Liver (tissue), 9 donors: ENCODE results near the gene NTF3. TPM values are rescaled to one million over a fixed set of nuclear protein-coding genes. Genes with fewer than 3 reads are reported as not detected.

Source experiments
- DNase-seq: peaks from one replicate; pipeline ENCODE4 v3.0.0-alpha.2; 2017; ENCODE audit warnings: low spot score
- H3K27ac ChIP-seq, 2 donors: one replicate each; pipeline ENCODE4 v1.7.0; 2013; ENCODE audit warnings: inconsistent platforms in 2 of 2, low read length in 2 of 2, control low read depth in 1 of 2, low read depth in 1 of 2, mild to moderate bottlenecking in 1 of 2
- H3K27me3 ChIP-seq, 4 donors: one replicate each; pipeline versions ENCODE4 v1.6.1 to v1.7.0; 2013; ENCODE audit warnings: low read length in 3 of 4, inconsistent platforms in 1 of 4, mild to moderate bottlenecking in 1 of 4, moderate library complexity in 1 of 4; ENCODE audit not compliant: control insufficient read depth in 4 of 4, insufficient read depth in 4 of 4
- H3K36me3 ChIP-seq, 4 donors: one replicate each; pipeline versions ENCODE4 v1.6.1 to v1.7.0; 2013; ENCODE audit warnings: low read length in 3 of 4, mild to moderate bottlenecking in 3 of 4, low read depth in 1 of 4, moderate library complexity in 1 of 4; ENCODE audit not compliant: control insufficient read depth in 4 of 4, insufficient read depth in 3 of 4
- H3K4me1 ChIP-seq, 4 donors: one replicate each; pipeline versions ENCODE4 v1.6.1 to v1.7.0; 2013; ENCODE audit warnings: low read length in 3 of 4, mild to moderate bottlenecking in 3 of 4, moderate library complexity in 1 of 4; ENCODE audit not compliant: control insufficient read depth in 4 of 4, insufficient read depth in 4 of 4
- H3K4me3 ChIP-seq, 3 donors: one replicate each; pipeline versions ENCODE4 v1.6.1 to v1.7.0; 2013; ENCODE audit warnings: low read length in 3 of 3, control low read depth in 1 of 3, low read depth in 1 of 3, mild to moderate bottlenecking in 1 of 3
- H3K9ac ChIP-seq, 2 donors: one replicate each; pipeline ENCODE4 v1.7.0; 2013; ENCODE audit warnings: low read length in 2 of 2, mild to moderate bottlenecking in 2 of 2, moderate library complexity in 2 of 2, control low read depth in 1 of 2, low read depth in 1 of 2
- H3K9me3 ChIP-seq, 4 donors: one replicate each; pipeline versions ENCODE4 v1.6.1 to v1.7.0; 2013; ENCODE audit warnings: low read length in 3 of 4; ENCODE audit not compliant: control insufficient read depth in 4 of 4
- ATF3 ChIP-seq: IDR thresholded peaks from 2 replicates; pipeline ENCODE4 v1.6.1; 2016; ENCODE audit warnings: antibody characterized with exemption
- CTCF ChIP-seq: fragments of 150-350 bp; IDR thresholded peaks from 2 replicates; pipeline ENCODE4 v1.5.1; 2017; ENCODE audit warnings: improper control_type of control experiment, low read depth, low read length; ENCODE audit not compliant: missing input control
- EGR1 ChIP-seq, 2 donors: IDR thresholded peaks; 2 replicates each; pipeline ENCODE4 v1.6.1; 2016 to 2018; ENCODE audit warnings: antibody characterized with exemption in 2 of 2, low read depth in 2 of 2
- FOXA1 ChIP-seq: IDR thresholded peaks from 2 replicates; pipeline ENCODE4 v1.6.1; 2016; ENCODE audit warnings: antibody characterized with exemption
- FOXA2 ChIP-seq: IDR thresholded peaks from 2 replicates; pipeline ENCODE4 v1.6.1; 2016; ENCODE audit warnings: antibody characterized with exemption
- GABPA ChIP-seq, 2 donors: IDR thresholded peaks in 1 of 2; conservative IDR thresholded peaks in 1 of 2; 2 replicates each; pipeline ENCODE4 v1.6.1; 2016; ENCODE audit warnings: antibody characterized with exemption in 2 of 2, mild to moderate bottlenecking in 1 of 2, moderate library complexity in 1 of 2
- HNF4A ChIP-seq, 2 donors: conservative IDR thresholded peaks; 2 replicates each; pipeline ENCODE4 v1.6.1; 2016; ENCODE audit warnings: antibody characterized with exemption in 2 of 2, mild to moderate bottlenecking in 2 of 2
- HNF4G ChIP-seq: IDR thresholded peaks from 2 replicates; pipeline ENCODE4 v1.6.1; 2016; ENCODE audit warnings: antibody characterized with exemption
- JUND ChIP-seq, 2 donors: IDR thresholded peaks; 2 replicates each; pipeline ENCODE4 v1.6.1; 2016; ENCODE audit warnings: antibody characterized with exemption in 2 of 2
- NR2F2 ChIP-seq: IDR thresholded peaks from 2 replicates; pipeline ENCODE4 v1.6.1; 2016; ENCODE audit warnings: antibody characterized with exemption
- REST ChIP-seq: IDR thresholded peaks from 2 replicates; pipeline ENCODE4 v1.6.1; 2016; ENCODE audit warnings: antibody characterized with exemption, mild to moderate bottlenecking
- RXRA ChIP-seq, 2 donors: IDR thresholded peaks; 2 replicates each; pipeline ENCODE4 v1.6.1; 2017 to 2018; ENCODE audit warnings: antibody characterized with exemption in 2 of 2, mild to moderate bottlenecking in 1 of 2
- SP1 ChIP-seq: IDR thresholded peaks from 2 replicates; pipeline ENCODE4 v1.6.1; 2018; ENCODE audit warnings: antibody characterized with exemption, mild to moderate bottlenecking
- TAF1 ChIP-seq: conservative IDR thresholded peaks from 2 replicates; pipeline ENCODE4 v1.6.1; 2016; ENCODE audit warnings: antibody characterized with exemption, mild to moderate bottlenecking
- ZBTB33 ChIP-seq: IDR thresholded peaks from 2 replicates; pipeline ENCODE4 v1.6.1; 2016; ENCODE audit warnings: antibody characterized with exemption
- WGBS: extraction: QIAGEN DNeasy Blood & Tissue Kit; methylation state at CpG from one replicate; pipeline ENCODE4 v1.1.7; 2013; 5-methylcytosine and 5-hydroxymethylcytosine counted together
- polyA plus RNA-seq, 2 donors: library from polyadenylated mRNA; stranded (reverse) in 1 of 2; unstranded in 1 of 2; fragments of 200-250 nt in 1 of 2; fragments of >200 nt in 1 of 2; fragmentation: Nextera tagmentation in 1 of 2; extraction: Ambion mirVana in 1 of 2; gene quantifications; one replicate each; pipeline versions ENCODE4 v1.2.1 to v1.2.3, GENCODE V29; 2013 to 2015
- total RNA-seq, 2 donors: library from RNA; depleted of rRNA; stranded (reverse); fragments of >200 nt; gene quantifications; one replicate each; pipeline ENCODE4 v1.2.3, GENCODE V29; 2014
- donor health status: healthy.
- donor health status: healthy.
- donor health status: healthy.
- donor health status: healthy.
- donor health status: healthy.

NTF3 gene
- total and polyA plus RNA-seq, 4 donors: 0.89 to 2.8 (median 1.5) TPM

- TF ChIP-seq EGR1 (IDR thresholded peaks at IDR 0.05; ENCODE audit: low read depth in 2 of 2): no peak
- TF ChIP-seq NR2F2: no peak
- TF ChIP-seq RXRA (IDR thresholded peaks at IDR 0.05): no peak
- no peak for TF ChIP-seq JUND (IDR thresholded peaks at IDR 0.05)
These were observed 32.2 kb downstream of the NTF3 start (continued) for GRCh38 chr12:5464096-5464495.

GRCh38 chr12:5465384-5465783, 33.5 kb downstream of the NTF3 start:
- Histone ChIP-seq H3K4me1 (no peaks in the 10 kb centered on the region), H3K27me3 (no peaks in the 10 kb centered on the region), H3K27ac (no peak overlapping the region), H3K4me3 (no peak overlapping the region), H3K9ac (no peak overlapping the region), H3K9me3 (no peaks in the 10 kb centered on the region), H3K36me3 (no peaks in the 10 kb centered on the region)
- WGBS: 83% methylated on average over 6 of the region's 6 CpGs
- TF ChIP-seq ZBTB33 (no peak), JUND (IDR thresholded peaks at IDR 0.05) (no peak), FOXA1 (no peak), FOXA2 (no peak), NR2F2 (no peak), SP1 (no peak)
- no peak for DNase-seq

- Histone ChIP-seq H3K9me3 (no peaks in the 10 kb centered on the region), H3K4me1 (no peaks in the 10 kb centered on the region), H3K36me3 (no peaks in the 10 kb centered on the region), H3K9ac (no peak overlapping the region), H3K27me3 (no peaks in the 10 kb centered on the region), H3K27ac (no peak overlapping the region), H3K4me3 (no peak overlapping the region)
- WGBS: 62% methylated on average over 5 of the region's 5 CpGs
- no peak for TF ChIP-seq HNF4G
- no peak for TF ChIP-seq NR2F2
- no peak for TF ChIP-seq HNF4A (conservative IDR thresholded peaks at IDR 0.05)
- no peak for TF ChIP-seq TAF1
- no peak for TF ChIP-seq ATF3
- no peak for TF ChIP-seq RXRA (IDR thresholded peaks at IDR 0.05)
- no peak for TF ChIP-seq SP1
- no peak for TF ChIP-seq CTCF
- no peak for TF ChIP-seq FOXA1
- no peak for TF ChIP-seq ZBTB33
- no peak for TF ChIP-seq GABPA (IDR thresholded peaks at IDR 0.05 in 1 of 2, conservative IDR thresholded peaks at IDR 0.05 in 1 of 2)
- no peak for TF ChIP-seq REST
- DNase-seq: no peak
These were observed 34.6 kb downstream of the NTF3 start for GRCh38 chr12:5466521-5466960.
